NB4 (cell line): Measurements from ENCODE around the gene UTF1.

Experiments used
- DNase-seq: peaks from one replicate; pipeline ENCODE4 v3.0.0; 2010; ENCODE audit warnings: low read depth
- H3K4me3 ChIP-seq: one replicate; pipeline ENCODE4 v1.5.1; 2011; ENCODE audit warnings: mild to moderate bottlenecking, low read depth, low read length, moderate library complexity
- MYC ChIP-seq: IDR thresholded peaks from 2 replicates; pipeline ENCODE4 v1.6.1; 2011; ENCODE audit warnings: low read depth, low read length
- POLR2A ChIP-seq: IDR thresholded peaks from 2 replicates; pipeline ENCODE4 v1.6.1; 2011; ENCODE audit warnings: mild to moderate bottlenecking; ENCODE audit not compliant: insufficient read length; ENCODE audit errors: extremely low read depth
- TF ChIP-seq, protein P1 (sequence below): IDR thresholded peaks from one replicate; pipeline ENCODE4 v1.5.1; 2012; ENCODE audit warnings: low read depth, low read length
- TF ChIP-seq, protein P2 (sequence below): IDR thresholded peaks from 2 replicates; pipeline ENCODE4 v1.6.1; 2011; ENCODE audit warnings: low read depth, low read length

Gene UTF1

DNA sequence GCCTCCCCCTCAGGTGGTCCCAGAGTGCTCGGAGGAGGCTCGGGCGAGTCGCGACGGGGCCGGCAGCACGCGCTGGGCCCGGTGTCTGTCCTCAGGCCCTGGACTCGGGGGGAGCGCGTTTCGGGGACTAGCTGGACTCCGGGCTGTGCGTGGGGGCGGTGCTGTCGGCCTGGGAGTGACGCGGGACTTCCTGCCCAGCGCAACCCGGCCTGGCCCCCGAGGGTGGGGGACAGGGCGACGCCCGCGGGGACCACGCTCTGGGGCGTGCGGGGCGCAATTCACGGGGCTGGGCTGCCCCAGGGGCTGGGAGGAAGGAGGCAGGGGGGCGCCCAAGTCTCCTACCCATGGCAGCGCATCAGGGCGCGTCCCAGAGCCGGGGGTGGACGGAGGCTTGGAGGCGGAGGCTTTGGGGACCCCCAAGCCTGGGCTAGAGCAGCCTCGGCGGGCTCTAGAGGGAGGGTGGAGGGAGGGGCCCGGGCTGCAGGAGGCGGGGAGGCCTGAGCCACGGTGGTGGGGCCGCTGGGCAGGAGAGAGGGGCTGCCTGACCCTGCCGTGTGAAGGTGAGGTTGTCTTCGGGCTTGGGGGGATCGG lies 5.3 kb downstream of the UTF1 start:
- no peak overlapping the region for H3K4me3 ChIP-seq
- peak; percentile 74 for DNase-seq
- TF ChIP-seq, protein P1, sequence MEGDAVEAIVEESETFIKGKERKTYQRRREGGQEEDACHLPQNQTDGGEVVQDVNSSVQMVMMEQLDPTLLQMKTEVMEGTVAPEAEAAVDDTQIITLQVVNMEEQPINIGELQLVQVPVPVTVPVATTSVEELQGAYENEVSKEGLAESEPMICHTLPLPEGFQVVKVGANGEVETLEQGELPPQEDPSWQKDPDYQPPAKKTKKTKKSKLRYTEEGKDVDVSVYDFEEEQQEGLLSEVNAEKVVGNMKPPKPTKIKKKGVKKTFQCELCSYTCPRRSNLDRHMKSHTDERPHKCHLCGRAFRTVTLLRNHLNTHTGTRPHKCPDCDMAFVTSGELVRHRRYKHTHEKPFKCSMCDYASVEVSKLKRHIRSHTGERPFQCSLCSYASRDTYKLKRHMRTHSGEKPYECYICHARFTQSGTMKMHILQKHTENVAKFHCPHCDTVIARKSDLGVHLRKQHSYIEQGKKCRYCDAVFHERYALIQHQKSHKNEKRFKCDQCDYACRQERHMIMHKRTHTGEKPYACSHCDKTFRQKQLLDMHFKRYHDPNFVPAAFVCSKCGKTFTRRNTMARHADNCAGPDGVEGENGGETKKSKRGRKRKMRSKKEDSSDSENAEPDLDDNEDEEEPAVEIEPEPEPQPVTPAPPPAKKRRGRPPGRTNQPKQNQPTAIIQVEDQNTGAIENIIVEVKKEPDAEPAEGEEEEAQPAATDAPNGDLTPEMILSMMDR: no peak
- TF ChIP-seq POLR2A: peak; percentile 62
- peak; percentile 71 for TF ChIP-seq MYC
- TF ChIP-seq, protein P2, sequence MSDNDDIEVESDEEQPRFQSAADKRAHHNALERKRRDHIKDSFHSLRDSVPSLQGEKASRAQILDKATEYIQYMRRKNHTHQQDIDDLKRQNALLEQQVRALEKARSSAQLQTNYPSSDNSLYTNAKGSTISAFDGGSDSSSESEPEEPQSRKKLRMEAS: peak; percentile 54; the same call in 1 of the 2 replicates

DNA sequence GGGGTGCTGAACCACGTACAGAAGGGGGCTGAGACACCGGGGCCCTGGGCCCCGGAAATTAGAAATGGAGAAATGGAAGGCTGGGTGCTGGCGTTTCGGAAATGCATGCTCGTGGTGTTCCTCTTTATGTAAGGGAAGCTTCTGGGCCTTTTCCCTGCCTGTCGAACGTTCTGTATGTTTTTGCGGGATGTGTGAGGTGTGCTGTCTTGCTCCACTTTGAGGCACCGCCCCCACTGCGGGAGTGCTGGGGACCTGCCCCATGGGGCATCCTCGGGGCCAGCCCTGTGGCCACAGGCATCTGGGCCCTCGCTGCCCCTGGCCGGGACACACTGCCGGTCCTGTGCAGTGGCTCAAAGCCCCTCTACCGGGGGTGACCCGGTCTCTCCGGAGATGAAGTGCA lies 5.9 kb downstream of the UTF1 start:
- peak; percentile 59 for DNase-seq
- no peak overlapping the region for H3K4me3 ChIP-seq
- TF ChIP-seq, protein P2: peak; percentile 43
- TF ChIP-seq, protein P1: no peak
- TF ChIP-seq POLR2A (no peak), MYC (0 out of 2 replicates have a peak, but pooled peaks have one; percentile 28)

DNA sequence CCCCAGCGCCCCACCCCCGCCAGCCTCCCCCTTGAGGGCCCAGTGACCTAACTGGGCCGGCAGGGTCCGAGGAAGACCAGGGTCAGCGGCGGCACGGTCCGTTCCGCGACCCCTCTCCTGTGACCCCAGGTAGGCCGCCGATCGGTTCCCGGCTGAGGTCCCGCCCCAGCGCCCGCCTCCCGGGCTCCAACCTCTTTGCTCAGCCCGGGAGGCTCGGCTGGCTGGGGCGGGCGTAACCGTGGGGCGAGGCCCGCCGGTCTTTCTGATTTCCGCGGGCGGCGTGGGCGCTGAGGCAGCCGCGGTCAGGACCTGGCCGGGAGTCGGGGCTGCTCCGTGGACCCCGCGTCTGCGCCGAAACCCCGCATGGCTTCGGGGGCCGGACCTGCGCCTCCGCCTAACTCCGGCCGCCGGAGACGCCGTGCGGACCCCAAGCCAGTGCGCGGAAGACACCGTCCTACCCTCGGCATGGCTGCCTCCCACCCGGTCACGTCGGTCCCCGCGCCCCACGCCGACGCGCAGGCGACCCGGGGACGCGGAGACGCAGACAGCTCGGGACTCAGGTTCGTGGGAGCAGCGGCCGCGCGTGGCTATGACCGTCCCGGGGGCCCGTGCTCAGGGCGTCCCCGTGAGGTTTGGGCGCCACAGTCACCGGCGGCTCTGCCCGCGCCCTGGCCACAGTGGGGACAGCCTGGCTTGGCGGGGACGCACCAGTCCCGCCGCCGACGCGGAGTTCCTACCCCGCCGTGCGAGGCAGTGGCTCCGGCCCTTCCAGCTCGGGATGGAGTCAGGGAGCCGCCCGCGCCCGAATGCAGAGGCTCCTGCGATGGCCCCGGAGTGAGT lies 6.6 kb downstream of the UTF1 start:
- no peak for DNase-seq
- no peak for TF ChIP-seq POLR2A
- TF ChIP-seq, protein P2: no peak
- TF ChIP-seq, protein P1: no peak
- no peak for TF ChIP-seq MYC
- H3K4me3 ChIP-seq: no peak overlapping the region

DNA sequence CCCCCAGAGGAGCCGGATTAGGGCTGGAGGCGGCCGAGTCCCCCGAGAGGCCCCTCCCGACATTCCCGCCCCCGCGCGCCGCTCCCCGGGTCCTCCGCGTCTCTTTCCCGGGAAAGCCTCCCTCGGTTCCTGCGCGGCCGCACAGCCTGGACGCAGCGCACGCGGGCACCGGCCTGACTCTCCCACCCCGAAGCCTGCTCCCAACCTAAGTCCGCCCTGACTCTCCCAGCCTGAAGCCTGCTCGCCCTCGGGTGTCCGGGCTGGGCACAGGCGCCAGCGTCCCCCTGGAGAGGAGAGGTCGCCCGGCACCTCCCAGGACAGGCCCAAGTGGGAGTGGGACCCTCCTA lies 7.2 kb downstream of the UTF1 start:
- TF ChIP-seq, protein P2: no peak
- TF ChIP-seq MYC (no peak), POLR2A (no peak)
- TF ChIP-seq, protein P1: no peak
- H3K4me3 ChIP-seq: no peak overlapping the region
- DNase-seq: no peak

DNA sequence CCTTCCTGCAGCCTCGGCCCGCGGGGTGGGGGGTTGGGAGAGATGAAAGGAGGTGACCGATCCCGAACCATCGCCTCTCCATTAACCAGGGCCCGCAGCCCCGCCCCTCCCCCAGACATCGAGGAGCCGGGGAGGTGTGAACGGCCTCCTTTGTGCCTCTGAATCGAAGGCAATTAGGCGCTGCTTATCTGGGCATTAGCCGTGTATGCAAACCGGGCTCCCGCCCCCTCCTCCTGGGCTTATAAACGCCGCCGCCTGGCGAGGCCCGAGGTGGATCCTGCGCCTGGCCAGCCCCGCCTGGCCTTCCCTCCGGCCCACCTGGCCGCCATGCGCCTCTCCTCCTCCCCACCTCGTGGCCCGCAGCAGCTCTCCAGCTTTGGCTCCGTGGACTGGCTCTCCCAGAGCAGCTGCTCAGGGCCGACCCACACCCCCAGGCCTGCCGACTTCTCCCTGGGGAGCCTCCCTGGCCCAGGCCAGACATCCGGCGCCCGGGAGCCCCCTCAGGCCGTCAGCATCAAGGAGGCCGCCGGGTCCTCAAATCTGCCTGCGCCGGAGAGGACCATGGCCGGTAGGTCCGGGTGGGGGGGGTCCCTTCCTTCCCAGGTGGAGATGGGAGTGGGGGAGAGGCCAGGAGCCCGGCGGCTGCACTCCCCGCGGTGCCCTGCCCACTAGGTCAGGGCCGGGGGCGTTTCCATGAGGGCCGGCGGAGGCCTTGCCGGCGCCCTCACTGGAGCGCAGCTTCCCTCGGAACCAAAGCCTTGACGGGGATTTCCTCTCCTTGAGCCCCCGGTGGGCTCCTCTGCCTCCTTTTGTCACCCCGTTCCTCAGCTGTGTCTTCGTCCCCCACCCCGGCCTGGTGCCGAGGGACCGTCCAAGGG lies 7.8 kb downstream of the UTF1 start, which contains the start of gene VENTX:
TSS of gene VENTX (plus strand) at position 268 of the 878 bp plus-strand sequence. CDS start at position 328, 60 bp downstream.
- no peak within 1 kb of the TSS for H3K4me3 ChIP-seq
- no peak for DNase-seq
- TF ChIP-seq, protein P1: no peak
- TF ChIP-seq MYC: no peak
- TF ChIP-seq, protein P2: no peak
- TF ChIP-seq POLR2A: no peak
